HepG2 (cell line): ENCODE results near the gene PKMYT1. TPM values are rescaled to one million over a fixed set of nuclear protein-coding genes. Genes with fewer than 3 reads are reported as not detected.

Experiments used
- ATAC-seq: fragments of 200-7000 bp; cut with Tn5 transposase; 3 replicates; pipeline ENCODE4 v1.9.1; 2020; ENCODE audit warnings: mild to moderate bottlenecking, moderate library complexity
- BruUV-seq: library from RNA; stranded (reverse); fragments of 400-500 nt; replicated peaks from 2 replicates; lab custom pipeline; 2021; lab: Mats Ljungman, UMichigan
- CTCF ChIA-PET: fragments of 300-600 bp; formaldehyde crosslinking; extraction: SDS; loops from one replicate; lab custom pipeline; 2021; ENCODE audit warnings: low total read pairs, inconsistent platforms, low intra/inter-chr PET ratio; lab: Yijun Ruan, JAX
- POLR2A ChIA-PET: fragments of 350-600 bp; sonication (Branson Sonifier 250); formaldehyde crosslinking; loops from one replicate; lab custom pipeline; 2020; ENCODE audit warnings: antibody characterized with exemption, inconsistent platforms; lab: Yijun Ruan, JAX
- DNase-seq: peaks from one replicate; pipeline ENCODE4 v3.0.0-alpha.2; 2015; ENCODE audit warnings: low spot score
- FAIRE-seq: peaks from 3 replicates; lab custom pipeline; 2011; peaks lifted over from hg19 to GRCh38; lab: Jason Lieb, UNC
- H2AFZ ChIP-seq: one replicate; pipeline ENCODE4 v1.6.1; 2011; ENCODE audit warnings: low read length, inconsistent platforms
- H3K27ac ChIP-seq: fragments of 300-600 bp; 3 replicates; pipeline ENCODE4 v1.8.0; 2011; ENCODE audit warnings: mixed run types, mild to moderate bottlenecking, mixed read lengths, low read length, inconsistent platforms; ENCODE audit not compliant: insufficient read depth; ENCODE audit errors: extremely low read length
- H3K27me3 ChIP-seq, 2 experiments: fragments of 200-600 bp in 1 of 2; 2 replicates in 1 of 2; 3 replicates in 1 of 2; pipeline versions ENCODE4 v1.6.0 to v1.8.0; 2011; ENCODE audit warnings: low read length in 2 of 2, mild to moderate bottlenecking in 2 of 2, moderate library complexity in 2 of 2, inconsistent platforms in 1 of 2; ENCODE audit not compliant: insufficient read depth in 2 of 2, control insufficient read depth in 1 of 2
- H3K36me3 ChIP-seq, 2 experiments: fragments of 200-600 bp in 1 of 2; replicated peaks in 1 of 2; 2 replicates in 1 of 2; 3 replicates in 1 of 2; pipeline versions ENCODE4 v1.5.1 to v1.8.0; 2011; ENCODE audit warnings: low read length in 2 of 2, inconsistent platforms in 1 of 2; ENCODE audit not compliant: insufficient read depth in 2 of 2, control insufficient read depth in 1 of 2
- H3K4me1 ChIP-seq: 2 replicates; pipeline ENCODE4 v1.5.1; 2012; ENCODE audit warnings: low read length, inconsistent platforms; ENCODE audit not compliant: insufficient read depth
- H3K4me2 ChIP-seq: 2 replicates; pipeline ENCODE4 v1.6.0; 2011; ENCODE audit warnings: low read depth, low read length, inconsistent platforms
- H3K4me3 ChIP-seq, 3 experiments: fragments of 200-600 bp in 1 of 3; sonication (generic), shearing (Covaris generic) in 1 of 3; replicated peaks in 1 of 3; 2 replicates each; pipeline ENCODE4 v1.5.1; 2011 to 2016; ENCODE audit warnings: low read length in 3 of 3, inconsistent platforms in 2 of 3, low read depth in 2 of 3, mild to moderate bottlenecking in 2 of 3, control low read depth in 1 of 3, mixed read lengths in 1 of 3; ENCODE audit not compliant: insufficient read depth in 1 of 3
- H3K79me2 ChIP-seq: one replicate; pipeline ENCODE4 v1.6.1; 2011; ENCODE audit warnings: low read length, inconsistent platforms; ENCODE audit not compliant: insufficient read depth
- H3K9ac ChIP-seq: 2 replicates; pipeline ENCODE4 v1.6.0; 2011; ENCODE audit warnings: mild to moderate bottlenecking, low read depth, low read length, inconsistent platforms; ENCODE audit not compliant: insufficient read depth
- H3K9me3 ChIP-seq: 2 replicates; pipeline ENCODE4 v1.5.1; 2012; ENCODE audit warnings: mild to moderate bottlenecking, low read length
- H4K20me1 ChIP-seq: 2 replicates; pipeline ENCODE4 v1.6.0; 2011; ENCODE audit warnings: inconsistent platforms, mild to moderate bottlenecking, low read length, moderate library complexity; ENCODE audit not compliant: insufficient read depth
- DMAP1 ChIP-seq: IDR thresholded peaks from 2 replicates; pipeline ENCODE4 v1.6.1; 2016
- HMG20B ChIP-seq: conservative IDR thresholded peaks from 2 replicates; pipeline ENCODE4 v1.6.1; 2016; ENCODE audit warnings: missing genetic modification reagents, missing compliant biosample characterization
- MTA3 ChIP-seq: sonication (generic); formaldehyde crosslinking; IDR thresholded peaks from 2 replicates; pipeline ENCODE4 v1.4.0; 2020; ENCODE audit warnings: missing genetic modification reagents
- NPAS2 ChIP-seq: sonication (generic); formaldehyde crosslinking; IDR thresholded peaks from 2 replicates; pipeline ENCODE4 v1.8.0; 2022; ENCODE audit warnings: mild to moderate bottlenecking, missing genetic modification reagents, borderline replicate concordance
- POGZ ChIP-seq: sonication (generic); formaldehyde crosslinking; IDR thresholded peaks from 2 replicates; pipeline ENCODE4 v1.4.0; 2020; ENCODE audit warnings: mild to moderate bottlenecking, missing genetic modification reagents
- RCOR2 ChIP-seq: IDR thresholded peaks from 2 replicates; pipeline ENCODE4 v1.6.1; 2016; ENCODE audit warnings: missing biosample characterization, missing genetic modification reagents
- RNF219 ChIP-seq: sonication (generic); formaldehyde crosslinking; IDR thresholded peaks from 2 replicates; pipeline ENCODE4 v1.5.0; 2020; ENCODE audit warnings: mild to moderate bottlenecking, missing genetic modification reagents
- ZBTB3 ChIP-seq: sonication (generic); formaldehyde crosslinking; IDR thresholded peaks from 2 replicates; pipeline ENCODE4 v1.4.0; 2020; ENCODE audit warnings: low read depth, mild to moderate bottlenecking, moderate library complexity, missing genetic modification reagents, borderline replicate concordance
- ZNF776 ChIP-seq: sonication (generic); formaldehyde crosslinking; IDR thresholded peaks from 2 replicates; pipeline ENCODE4 v1.4.0; 2020; ENCODE audit warnings: mild to moderate bottlenecking, missing genetic modification reagents
- ZNF841 ChIP-seq: sonication (generic); formaldehyde crosslinking; IDR thresholded peaks from 2 replicates; pipeline ENCODE4 v1.8.1; 2023; ENCODE audit warnings: missing genetic modification reagents, borderline replicate concordance
- ZNF883 ChIP-seq: sonication (generic); formaldehyde crosslinking; IDR thresholded peaks from 2 replicates; pipeline ENCODE4 v1.5.1; 2020; ENCODE audit warnings: mild to moderate bottlenecking, missing genetic modification reagents; ENCODE audit errors: not compliant biosample characterization
- WGBS: methylation state at CpG from one replicate; pipeline ENCODE4 v1.1.6; 2017; ENCODE audit warnings: low lambda C conversion rate; 5-methylcytosine and 5-hydroxymethylcytosine counted together
- in situ Hi-C: cut with HindIII; loops from 2 replicates; pipeline ENCODE4 v1.10.0; 2017; ENCODE audit warnings: low pct_unique_long_range_greater_than_20kb; ENCODE audit not compliant: extremely low pct_ligation_motif_present
- intact Hi-C: fragments of 100-400 bp; cut with micrococcal nuclease; formaldehyde crosslinking; loops from one replicate; pipeline ENCODE4 v1.10.0; 2022; ENCODE audit not compliant: unreplicated experiment
- polyA plus RNA-seq, 8 experiments: library from polyadenylated mRNA; depleted of rRNA in 3 of 8; stranded (reverse) in 7 of 8; unstranded in 1 of 8; fragments of >200 nt; fragmentation: Illumina TruSeq in 4 of 8; extraction: Trizol in 4 of 8; gene quantifications; 2 replicates each; pipeline versions ENCODE4 v1.2.1 to v1.2.3, GENCODE V29; 2011 to 2016; ENCODE audit warnings: low read depth in 4 of 8, missing spikeins in 1 of 8, mixed read lengths in 1 of 8; ENCODE audit not compliant: insufficient read depth in 1 of 8
- total RNA-seq, 5 experiments: library from RNA; depleted of rRNA; stranded (reverse); fragments of >200 nt; fragmentation: Illumina TruSeq; extraction: Trizol; gene quantifications; 2 replicates each; pipeline ENCODE4 v1.2.3, GENCODE V29; 2016; ENCODE audit warnings: low read depth in 1 of 5

PKMYT1 gene
- total and polyA plus RNA-seq, 2 of the 13 experiments (the other 11 are each of a cell fraction or from before 2014, with no cell fraction given), result 7.0 to 27.8 TPM

- WGBS, result 90% methylated on average over 2 of the region's 14 CpGs
- Histone ChIP-seq H3K4me1 (0 out of 2 replicates have a peak, but pooled peaks cover 9% of the 10 kb centered on the region), H4K20me1 (no peaks in the 10 kb centered on the region), H3K36me3 (peaks cover 8 to 9% of the 10 kb centered on the region in 2 experiments; a peak in 3 of 5 replicates), H3K9ac (no peak overlapping the region), H3K4me2 (no peak overlapping the region), H2AFZ (no peak overlapping the region), H3K9me3 (no peaks in the 10 kb centered on the region), H3K79me2 (no peaks in the 10 kb centered on the region), H3K4me3 (no peak overlapping the region), H3K27me3 (no peaks in the 10 kb centered on the region), H3K27ac (no peak overlapping the region)
- POLR2A ChIA-PET, result no interaction called here
- no peak for DNase-seq
- intact Hi-C loops, result no loop called here
- CTCF ChIA-PET, result no interaction called here
- TF ChIP-seq HMG20B (CRISPR knock-in tag) (no peak), RNF219 (CRISPR knock-in tag) (no peak), ZNF883 (CRISPR knock-in tag) (no peak), ZNF776 (CRISPR knock-in tag) (no peak), ZBTB3 (CRISPR knock-in tag) (no peak), RCOR2 (CRISPR knock-in tag) (no peak), MTA3 (no peak), DMAP1 (CRISPR knock-in tag) (no peak), POGZ (no peak), NPAS2 (CRISPR knock-in tag) (no peak), ZNF841 (CRISPR knock-in tag) (no peak)
- in situ Hi-C loops, result no loop called here
- no peak for ATAC-seq
- FAIRE-seq, result no peak
- no TSS peak for BruUV-seq
Measured at GRCh38 chr16:2929693-2930092, 50.6 kb downstream of the PKMYT1 start.
